Tibial artery (tissue), 4 donors: ENCODE results near the gene CITED1.

Source experiments
- DNase-seq, 2 donors: peaks; one replicate each; pipeline ENCODE4 v3.0.0-alpha.2; 2019
- H3K27ac ChIP-seq, 2 donors: fragments of 200-600 bp; sonication (generic) in 1 of 2; 1 replicate in 1 of 2; 2 replicates in 1 of 2; pipeline ENCODE4 v1.5.1; 2018 to 2019; ENCODE audit warnings: mild to moderate bottlenecking in 1 of 2
- H3K27me3 ChIP-seq, 2 donors: fragments of 200-600 bp; sonication (generic) in 1 of 2; one replicate each; pipeline versions ENCODE4 v1.5.1 to v1.6.0; 2016 to 2019
- H3K36me3 ChIP-seq, 3 donors: fragments of 200-600 bp; sonication (generic) in 2 of 3; one replicate each; pipeline ENCODE4 v1.5.1; 2016 to 2019; ENCODE audit warnings: mild to moderate bottlenecking in 2 of 3
- H3K4me1 ChIP-seq, 4 donors: fragments of 200-600 bp; sonication (generic) in 2 of 4; 1 replicate in 3 of 4; 2 replicates in 1 of 4; pipeline ENCODE4 v1.5.1; 2016 to 2019
- H3K4me3 ChIP-seq, 2 donors: fragments of 200-600 bp; sonication (generic) in 1 of 2; 1 replicate in 1 of 2; 2 replicates in 1 of 2; pipeline ENCODE4 v1.5.1; 2018 to 2019; ENCODE audit warnings: mild to moderate bottlenecking in 2 of 2
- H3K9me3 ChIP-seq, 3 donors: fragments of 200-600 bp; sonication (generic) in 1 of 3; one replicate each; pipeline ENCODE4 v1.5.1; 2016 to 2019
- intact Hi-C: fragments of 100-400 bp; cut with DNase I; formaldehyde crosslinking; loops from one replicate; pipeline ENCODE4 v1.15.0; 2023; ENCODE audit warnings: low total_unique reads
- TF ChIP-seq, protein P1 (sequence below), 2 experiments: fragments of 200-600 bp in 1 of 2; fragments of 450-650 bp in 1 of 2; IDR thresholded peaks; one replicate each; pipeline ENCODE4 v1.5.1; 2017 to 2019; ENCODE audit warnings: antibody characterized with exemption in 2 of 2, mild to moderate bottlenecking in 1 of 2, moderate library complexity in 1 of 2

CITED1 gene

DNA sequence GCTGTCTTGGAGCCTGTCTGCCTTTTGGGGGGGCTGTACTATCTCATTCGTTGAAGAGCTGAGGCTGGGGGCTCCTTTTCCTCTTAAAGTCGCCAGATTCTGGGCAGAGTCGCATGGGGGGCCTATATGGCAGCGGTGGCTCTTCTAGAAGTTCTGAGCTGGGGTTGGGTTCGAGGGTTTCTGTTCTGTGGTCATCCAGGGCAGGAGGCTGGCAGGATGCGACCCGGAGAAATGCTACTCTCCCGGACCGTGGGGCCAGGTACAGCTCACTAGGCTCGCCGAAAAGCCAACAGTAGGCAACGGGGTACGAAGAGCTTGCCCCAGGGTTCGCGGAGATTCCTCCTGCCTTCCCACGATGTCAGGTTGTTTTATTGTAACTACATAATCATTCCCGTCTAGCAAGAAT is 1.9 kb upstream of the CITED1 start:
- intact Hi-C loops: loop anchor here (10.0 kb wide), 1 partner anchor 237 kb away; no protein-coding TSS in a partner anchor
- Histone ChIP-seq H3K4me3 (peak overlapping the region; percentile 49 to 58), H3K9me3 (no peaks in the 10 kb centered on the region), H3K27me3 (peaks cover 0 to 24% of the 10 kb centered on the region in 2 donors), H3K36me3 (no peaks in the 10 kb centered on the region), H3K27ac (no peak overlapping the region), H3K4me1 (peaks cover 0 to 50% (median 29%) of the 10 kb centered on the region in 4 donors)
- TF ChIP-seq, protein P1, sequence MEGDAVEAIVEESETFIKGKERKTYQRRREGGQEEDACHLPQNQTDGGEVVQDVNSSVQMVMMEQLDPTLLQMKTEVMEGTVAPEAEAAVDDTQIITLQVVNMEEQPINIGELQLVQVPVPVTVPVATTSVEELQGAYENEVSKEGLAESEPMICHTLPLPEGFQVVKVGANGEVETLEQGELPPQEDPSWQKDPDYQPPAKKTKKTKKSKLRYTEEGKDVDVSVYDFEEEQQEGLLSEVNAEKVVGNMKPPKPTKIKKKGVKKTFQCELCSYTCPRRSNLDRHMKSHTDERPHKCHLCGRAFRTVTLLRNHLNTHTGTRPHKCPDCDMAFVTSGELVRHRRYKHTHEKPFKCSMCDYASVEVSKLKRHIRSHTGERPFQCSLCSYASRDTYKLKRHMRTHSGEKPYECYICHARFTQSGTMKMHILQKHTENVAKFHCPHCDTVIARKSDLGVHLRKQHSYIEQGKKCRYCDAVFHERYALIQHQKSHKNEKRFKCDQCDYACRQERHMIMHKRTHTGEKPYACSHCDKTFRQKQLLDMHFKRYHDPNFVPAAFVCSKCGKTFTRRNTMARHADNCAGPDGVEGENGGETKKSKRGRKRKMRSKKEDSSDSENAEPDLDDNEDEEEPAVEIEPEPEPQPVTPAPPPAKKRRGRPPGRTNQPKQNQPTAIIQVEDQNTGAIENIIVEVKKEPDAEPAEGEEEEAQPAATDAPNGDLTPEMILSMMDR (IDR thresholded peaks at IDR 0.05): no peak
- no peak for DNase-seq

DNA sequence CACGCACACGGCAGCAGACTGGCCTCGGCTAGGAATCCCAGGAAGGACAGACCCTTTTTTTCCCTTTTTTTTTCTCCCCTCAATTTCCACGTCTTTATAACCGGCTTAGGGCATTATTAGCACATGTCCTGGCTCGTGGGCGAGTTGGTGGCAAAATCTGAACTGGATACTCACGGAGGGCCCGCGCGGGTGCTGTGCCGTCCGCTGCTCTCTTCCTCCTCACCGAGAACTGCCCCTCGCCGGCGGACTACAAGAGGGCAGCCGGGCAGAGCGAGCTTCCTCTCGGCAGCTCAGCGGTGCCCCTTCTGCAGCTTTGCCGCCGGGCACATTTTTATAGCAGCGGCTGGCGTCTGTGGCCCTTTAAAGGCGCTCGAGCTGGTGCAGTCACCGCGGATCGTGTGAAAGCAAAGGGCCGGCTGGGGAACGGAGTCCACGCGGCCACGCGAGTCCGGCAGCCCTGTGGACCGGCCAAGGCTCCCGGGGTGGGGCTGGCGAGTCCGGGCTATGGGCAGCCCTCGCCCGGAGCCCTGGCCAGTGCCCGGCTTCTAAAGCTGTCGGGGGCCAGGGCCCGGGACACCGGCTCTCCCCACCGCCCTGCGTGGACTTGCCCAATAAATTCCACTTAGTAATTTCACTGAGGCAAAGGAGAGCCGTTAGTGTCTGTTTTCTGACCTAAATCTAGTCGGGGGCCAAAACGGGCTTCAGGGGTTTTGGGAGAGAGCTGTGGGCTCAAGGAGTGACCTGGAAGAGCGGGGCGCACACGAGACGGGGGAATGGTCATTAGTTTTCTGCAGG is 1.3 kb upstream of the CITED1 start:
- peaks cover 0 to 50% (median 29%) of the 10 kb centered on the region in 4 donors for H3K4me1 ChIP-seq

DNA sequence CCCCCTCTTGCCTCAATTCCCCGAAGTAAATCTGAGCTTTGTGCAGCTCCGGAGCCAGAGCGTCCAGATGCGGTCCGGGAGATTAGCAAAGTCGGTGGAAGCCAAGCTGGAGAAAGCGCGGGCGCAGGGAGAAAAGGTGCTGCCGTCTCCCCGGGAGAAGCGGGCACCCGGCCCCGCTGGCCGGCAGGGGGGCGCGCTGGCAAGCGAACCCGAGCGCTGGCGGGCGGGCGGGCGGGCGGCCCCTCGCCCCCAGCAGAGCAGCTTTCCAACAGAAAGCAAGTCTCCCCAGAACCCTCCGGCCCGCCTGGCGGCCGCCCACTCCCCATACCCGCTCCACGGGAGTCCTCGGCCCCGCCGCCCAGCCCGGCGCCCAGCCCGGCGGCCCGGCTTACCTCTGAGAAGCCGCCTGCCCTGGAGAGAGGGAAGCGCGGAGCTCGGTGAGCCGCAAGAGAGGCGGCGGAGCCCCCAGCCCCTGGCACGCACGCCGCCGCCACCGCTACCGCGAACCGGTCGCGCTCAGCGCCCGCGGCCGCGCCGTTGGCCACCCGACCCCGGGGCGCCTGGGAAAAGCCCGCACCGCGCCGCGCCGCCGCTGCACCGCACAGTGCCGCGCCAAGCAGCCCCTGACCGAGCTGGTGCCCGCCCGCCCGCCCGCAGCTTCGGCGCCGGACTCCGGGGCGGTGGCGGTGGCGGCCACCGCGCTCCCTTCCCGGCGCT is 529 bp upstream of the CITED1 start:
- TF ChIP-seq, protein P1 (IDR thresholded peaks at IDR 0.05): no peak
- peaks cover 0 to 50% (median 29%) of the 10 kb centered on the region in 4 donors for H3K4me1 ChIP-seq
- intact Hi-C loops: loop anchor here (10.0 kb wide), 1 partner anchor 239 kb away; no protein-coding TSS in a partner anchor
- no peak overlapping the region for H3K27ac ChIP-seq
- H3K4me3 ChIP-seq: peak overlapping the region; percentile 49 to 58
- H3K36me3 ChIP-seq: no peaks in the 10 kb centered on the region
- peaks cover 0 to 19% of the 10 kb centered on the region in 2 donors for H3K27me3 ChIP-seq
- no peaks in the 10 kb centered on the region for H3K9me3 ChIP-seq
- DNase-seq: no peak

More for the DNA sequence above, 1.3 kb upstream of the CITED1 start:
- TF ChIP-seq, protein P1 (IDR thresholded peaks at IDR 0.05): no peak
- peak; percentile 49 to 73 for DNase-seq
- Histone ChIP-seq H3K27ac (peak overlapping the region in 1 of 2 donors; percentile 21), H3K4me3 (peak overlapping the region; percentile 49 to 58), H3K27me3 (peaks cover 0 to 20% of the 10 kb centered on the region in 2 donors), H3K9me3 (no peaks in the 10 kb centered on the region), H3K36me3 (no peaks in the 10 kb centered on the region)
- intact Hi-C loops: loop anchor here (10.0 kb wide), 1 partner anchor 238 kb away; no protein-coding TSS in a partner anchor

DNA sequence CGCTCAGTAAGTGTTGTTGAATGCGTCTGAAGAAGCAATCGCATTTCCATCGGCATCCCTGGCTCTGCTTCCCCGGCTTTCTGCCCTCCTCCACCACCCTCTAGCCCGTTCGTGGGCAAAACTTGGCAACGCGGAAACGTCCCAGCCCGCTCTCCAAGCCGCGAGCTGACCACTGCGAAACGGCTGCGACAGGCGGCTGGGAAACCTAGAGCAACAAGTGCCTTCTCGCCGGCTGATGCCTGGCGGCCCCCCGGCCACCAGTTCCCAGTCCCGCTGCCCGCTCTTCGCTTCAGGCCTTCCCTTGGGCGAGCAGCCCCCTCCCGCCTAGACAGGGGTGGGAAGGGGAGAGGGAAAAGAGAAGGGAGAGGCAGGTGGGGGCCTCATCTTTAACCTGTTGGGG is 837 bp downstream of the CITED1 start:
- TF ChIP-seq, protein P1 (IDR thresholded peaks at IDR 0.05): no peak
- Histone ChIP-seq H3K9me3 (no peaks in the 10 kb centered on the region), H3K27ac (no peak overlapping the region), H3K36me3 (no peaks in the 10 kb centered on the region), H3K4me3 (peak overlapping the region; percentile 49 to 58), H3K4me1 (peaks cover 0 to 50% (median 29%) of the 10 kb centered on the region in 4 donors), H3K27me3 (peaks cover 0 to 17% of the 10 kb centered on the region in 2 donors)
- intact Hi-C loops: loop anchor here (10.0 kb wide), 1 partner anchor 240 kb away; no protein-coding TSS in a partner anchor
- DNase-seq: no peak

DNA sequence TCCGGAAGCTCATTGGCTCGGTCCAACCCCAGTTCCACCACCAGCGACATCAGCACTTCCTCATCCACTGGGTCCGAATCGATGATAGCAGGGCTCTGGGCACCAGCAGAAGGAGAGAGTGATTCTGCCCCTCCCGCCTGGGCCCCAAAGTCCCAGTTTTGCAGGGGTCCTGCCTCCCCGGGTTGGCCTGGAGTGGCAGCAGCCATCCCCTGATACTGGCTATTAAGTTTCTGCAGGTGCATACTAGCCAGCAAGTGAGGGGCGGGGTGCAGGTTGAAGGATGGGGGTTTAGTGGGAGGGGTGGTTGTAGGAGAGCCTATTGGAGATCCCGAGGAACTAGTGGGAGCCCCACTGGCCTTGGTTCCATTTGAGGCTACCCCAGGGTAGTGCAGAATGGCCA is 3.9 kb downstream of the CITED1 start:
- H3K27me3 ChIP-seq: peaks cover 0 to 13% of the 10 kb centered on the region in 2 donors
- no peak overlapping the region for H3K4me3 ChIP-seq
- peaks cover 0 to 23% (median 12%) of the 10 kb centered on the region in 4 donors for H3K4me1 ChIP-seq
- DNase-seq: no peak
- H3K27ac ChIP-seq: no peak overlapping the region
- intact Hi-C loops: loop anchor here (10.0 kb wide), 1 partner anchor 243 kb away; no protein-coding TSS in a partner anchor
- TF ChIP-seq, protein P1 (IDR thresholded peaks at IDR 0.05): no peak
- no peaks in the 10 kb centered on the region for H3K9me3 ChIP-seq
- H3K36me3 ChIP-seq: no peaks in the 10 kb centered on the region
